GM23248 (cell line): ENCODE measurements around the gene SLC35G3.

Experiments
- EZH2 ChIP-seq: fragments of 200-600 bp; sonication (generic); IDR thresholded peaks from 2 replicates; pipeline ENCODE4 v1.6.1; 2018; ENCODE audit warnings: antibody characterized with exemption, mild to moderate bottlenecking; ENCODE audit not compliant: insufficient read depth, poor library complexity, severe bottlenecking
- EZH2phosphoT487 ChIP-seq: fragments of 200-600 bp; sonication (generic); IDR thresholded peaks from 2 replicates; pipeline ENCODE4 v1.6.1; 2018; ENCODE audit warnings: antibody characterized with exemption, moderate library complexity, mild to moderate bottlenecking, low read depth; ENCODE audit not compliant: insufficient read depth

DNA sequence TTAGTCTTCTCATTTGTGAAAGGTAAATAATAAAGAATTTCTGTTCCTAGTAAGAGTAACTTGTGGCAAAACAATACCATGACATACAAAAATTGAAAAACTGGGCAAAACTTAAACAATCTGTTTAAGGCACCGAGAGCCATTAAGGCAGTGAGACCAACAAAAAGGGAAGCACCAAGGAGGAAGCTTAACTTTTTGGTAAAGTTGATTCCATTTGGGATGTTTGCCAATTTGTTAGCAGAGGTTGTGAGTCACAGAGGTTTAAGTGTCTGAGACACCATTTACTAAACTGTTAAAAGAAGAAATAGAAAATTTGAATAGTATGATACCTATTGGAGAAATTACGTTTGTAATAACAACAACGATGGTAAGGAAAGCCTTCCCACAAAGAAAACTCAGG, 4.9 kb downstream of the SLC35G3 start:
- TF ChIP-seq EZH2phosphoT487 (no peak), EZH2 (no peak)
